Sigmoid colon (tissue), 7 donors: ENCODE data around the gene RIOK2. TPM values are rescaled to one million over a fixed set of nuclear protein-coding genes. Genes with fewer than 3 reads are reported as not detected.

ENCODE experiments used
- DNase-seq: peaks from one replicate; pipeline ENCODE4 v3.0.0-alpha.2; 2019
- H3K27ac ChIP-seq, 4 donors: fragments of 200-600 bp; sonication (generic); one replicate each; pipeline ENCODE4 v1.5.1; 2016 to 2019; ENCODE audit warnings: mild to moderate bottlenecking in 1 of 4
- H3K27me3 ChIP-seq, 3 donors: fragments of 200-600 bp; sonication (generic); one replicate each; pipeline ENCODE4 v1.5.1; 2019; ENCODE audit warnings: mild to moderate bottlenecking in 1 of 3
- H3K36me3 ChIP-seq, 4 donors: fragments of 200-600 bp; sonication (generic); one replicate each; pipeline ENCODE4 v1.5.1; 2016 to 2019
- H3K4me1 ChIP-seq, 4 donors: fragments of 200-600 bp; sonication (generic); one replicate each; pipeline ENCODE4 v1.5.1; 2017 to 2019
- H3K4me3 ChIP-seq, 4 donors: fragments of 200-600 bp; sonication (generic); one replicate each; pipeline ENCODE4 v1.5.1; 2017 to 2019; ENCODE audit warnings: mild to moderate bottlenecking in 2 of 4, moderate library complexity in 1 of 4
- H3K9me3 ChIP-seq, 4 donors: fragments of 200-600 bp in 3 of 4; sonication (generic) in 3 of 4; one replicate each; pipeline versions ENCODE4 v1.5.1 to v1.6.1; 2013 to 2019
- CTCF ChIP-seq, 4 experiments: fragments of 450-650 bp in 3 of 4; fragments of 200-600 bp in 1 of 4; IDR thresholded peaks; one replicate each; pipeline ENCODE4 v1.5.1; 2016 to 2019; ENCODE audit warnings: antibody characterized with exemption in 4 of 4, mild to moderate bottlenecking in 3 of 4, moderate library complexity in 2 of 4
- EP300 ChIP-seq, 4 donors: sonication (generic); formaldehyde crosslinking; IDR thresholded peaks; one replicate each; pipeline ENCODE4 v1.6.1; 2017; ENCODE audit warnings: antibody characterized with exemption in 4 of 4
- POLR2A ChIP-seq, 2 donors: fragments of 450-650 bp; IDR thresholded peaks; one replicate each; pipeline ENCODE4 v1.6.1; 2016; ENCODE audit warnings: antibody characterized with exemption in 2 of 2, mild to moderate bottlenecking in 2 of 2, moderate library complexity in 2 of 2
- POLR2AphosphoS5 ChIP-seq, 4 donors: sonication (generic); formaldehyde crosslinking; IDR thresholded peaks; one replicate each; pipeline ENCODE4 v1.6.1; 2017; ENCODE audit warnings: antibody characterized with exemption in 4 of 4
- WGBS, 2 donors: extraction: QIAGEN DNeasy Blood & Tissue Kit; methylation state at CpG; one replicate each; pipeline ENCODE4 v1.1.7; 2013; 5-methylcytosine and 5-hydroxymethylcytosine counted together
- intact Hi-C: fragments of 100-400 bp; cut with DNase I; formaldehyde crosslinking; loops from one replicate; pipeline ENCODE4 v1.15.1; 2023
- polyA plus RNA-seq, 3 donors: library from polyadenylated mRNA; stranded (reverse); fragments of 200-250 nt; gene quantifications; one replicate each; pipeline ENCODE4 v1.2.3, GENCODE V29; 2013
- total RNA-seq, 4 donors: library from RNA; depleted of rRNA; stranded (reverse); fragments of >200 nt; gene quantifications; one replicate each; pipeline ENCODE4 v1.1.0, GENCODE V29; 2016
- donor health status: healthy with polysubstance abuse.
- donor health status: Bipolar disorder and iron deficiency.
- donor health status: healthy.

Gene RIOK2
- total RNA-seq (10 to 100 TPM; 16.1 to 28.0 (median 23.0) TPM), polyA plus RNA-seq (10 to 100 TPM in 1 of 3 donors, 1 to 10 TPM in 2; 7.8 to 10.8 (median 8.6) TPM)

- peaks cover 0 to 31% (median 18%) of the 10 kb centered on the region in 4 donors for H3K4me1 ChIP-seq
- peak within 1 kb of the TSS; percentile 64 to 86 (median 78) for H3K4me3 ChIP-seq
- H3K27ac ChIP-seq, result peak within 1 kb of the TSS; percentile 87 to 90 (median 89)
- WGBS, 2 donors, result 0% methylated on average over 44 of the region's 44 CpGs
- peaks cover 5 to 8% (median 6%) of the 10 kb centered on the region in 4 donors for H3K36me3 ChIP-seq
- intact Hi-C loops, result loop anchor here (2.0 to 5.0 kb wide), 3 partner anchors 436 to 1591 kb away; partner anchors contain the start of gene CAST
- H3K9me3 ChIP-seq, result no peaks in the 10 kb centered on the region
- TF ChIP-seq POLR2AphosphoS5 (IDR thresholded peaks at IDR 0.05), result peak; percentile 77 to 79 (median 78)
- peak; percentile 47 to 54 for TF ChIP-seq POLR2A (IDR thresholded peaks at IDR 0.05)
- no peak for TF ChIP-seq EP300 (IDR thresholded peaks at IDR 0.05)
- no peak for TF ChIP-seq CTCF (IDR thresholded peaks at IDR 0.05)
- peak; percentile 95 for DNase-seq
- H3K27me3 ChIP-seq, result no peaks in the 10 kb centered on the region
Measured at GRCh38 chr5:97183100-97183929, at the start of gene RIOK2. RIOK2 (minus strand) TSS chr5:97183247; CDS start chr5:97183191, 56 bp downstream.

GRCh38 chr5:97231025-97231636 lies 48.1 kb upstream of the RIOK2 start:
- 2 to 8% methylated on average over 4 of the region's 4 CpGs for WGBS, 2 donors
- Histone ChIP-seq H3K36me3 (no peaks in the 10 kb centered on the region), H3K9me3 (no peaks in the 10 kb centered on the region), H3K4me1 (no peaks in the 10 kb centered on the region), H3K27ac (no peak overlapping the region), H3K4me3 (no peak overlapping the region), H3K27me3 (no peaks in the 10 kb centered on the region)
- intact Hi-C loops, result loop anchor here (5.0 to 10.0 kb wide), 2 partner anchors 301 to 1594 kb away; no protein-coding TSS in a partner anchor
- TF ChIP-seq POLR2A (IDR thresholded peaks at IDR 0.05), result no peak
- TF ChIP-seq CTCF (IDR thresholded peaks at IDR 0.05), result peak; percentile 27 to 69 (median 58)
- DNase-seq, result peak; percentile 64

GRCh38 chr5:97229688-97230285 lies 46.7 kb upstream of the RIOK2 start:
- no peak overlapping the region for H3K4me3 ChIP-seq
- WGBS, 2 donors, result 78 to 83% methylated on average over 6 of the region's 6 CpGs
- no peaks in the 10 kb centered on the region for H3K27me3 ChIP-seq
- H3K36me3 ChIP-seq, result no peaks in the 10 kb centered on the region
- DNase-seq, result no peak
- H3K9me3 ChIP-seq, result no peaks in the 10 kb centered on the region
- no peak overlapping the region for H3K27ac ChIP-seq
- H3K4me1 ChIP-seq, result no peaks in the 10 kb centered on the region
- TF ChIP-seq POLR2AphosphoS5 (IDR thresholded peaks at IDR 0.05), result no peak
- no peak for TF ChIP-seq POLR2A (IDR thresholded peaks at IDR 0.05)
- no peak for TF ChIP-seq CTCF (IDR thresholded peaks at IDR 0.05)
- TF ChIP-seq EP300 (IDR thresholded peaks at IDR 0.05), result no peak
- intact Hi-C loops, result loop anchor here (5.0 to 10.0 kb wide), 2 partner anchors 303 to 1595 kb away; no protein-coding TSS in a partner anchor

GRCh38 chr5:97229196-97229595 lies 46.1 kb upstream of the RIOK2 start:
- Histone ChIP-seq H3K9me3 (no peaks in the 10 kb centered on the region), H3K27ac (no peak overlapping the region), H3K27me3 (no peaks in the 10 kb centered on the region), H3K36me3 (no peaks in the 10 kb centered on the region), H3K4me1 (no peaks in the 10 kb centered on the region), H3K4me3 (no peak overlapping the region)
- TF ChIP-seq EP300 (IDR thresholded peaks at IDR 0.05) (no peak), POLR2A (IDR thresholded peaks at IDR 0.05) (no peak), POLR2AphosphoS5 (IDR thresholded peaks at IDR 0.05) (no peak), CTCF (IDR thresholded peaks at IDR 0.05) (no peak)
- WGBS, 2 donors, result 62 to 79% methylated on average over 2 of the region's 2 CpGs
- DNase-seq, result no peak
- intact Hi-C loops, result no loop called here
